HG02973 (cell line): Measurements from ENCODE around the gene TRIM72.
A peak's percentile ranks its signal among the peaks of the same experiment; 100 is the strongest.
"Not testable (repeated sequence)": the region's sequence is repeated elsewhere in the genome, so short reads cannot be mapped to it uniquely, and the experiment has no call there.

Experiments used
- ATAC-seq: cut with Tn5 transposase; IDR thresholded peaks from one replicate; pipeline ENCODE4 v1.9.1; 2021; ENCODE audit warnings: moderate library complexity; ENCODE audit not compliant: unreplicated experiment

Gene TRIM72, protein sequence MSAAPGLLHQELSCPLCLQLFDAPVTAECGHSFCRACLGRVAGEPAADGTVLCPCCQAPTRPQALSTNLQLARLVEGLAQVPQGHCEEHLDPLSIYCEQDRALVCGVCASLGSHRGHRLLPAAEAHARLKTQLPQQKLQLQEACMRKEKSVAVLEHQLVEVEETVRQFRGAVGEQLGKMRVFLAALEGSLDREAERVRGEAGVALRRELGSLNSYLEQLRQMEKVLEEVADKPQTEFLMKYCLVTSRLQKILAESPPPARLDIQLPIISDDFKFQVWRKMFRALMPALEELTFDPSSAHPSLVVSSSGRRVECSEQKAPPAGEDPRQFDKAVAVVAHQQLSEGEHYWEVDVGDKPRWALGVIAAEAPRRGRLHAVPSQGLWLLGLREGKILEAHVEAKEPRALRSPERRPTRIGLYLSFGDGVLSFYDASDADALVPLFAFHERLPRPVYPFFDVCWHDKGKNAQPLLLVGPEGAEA

DNA sequence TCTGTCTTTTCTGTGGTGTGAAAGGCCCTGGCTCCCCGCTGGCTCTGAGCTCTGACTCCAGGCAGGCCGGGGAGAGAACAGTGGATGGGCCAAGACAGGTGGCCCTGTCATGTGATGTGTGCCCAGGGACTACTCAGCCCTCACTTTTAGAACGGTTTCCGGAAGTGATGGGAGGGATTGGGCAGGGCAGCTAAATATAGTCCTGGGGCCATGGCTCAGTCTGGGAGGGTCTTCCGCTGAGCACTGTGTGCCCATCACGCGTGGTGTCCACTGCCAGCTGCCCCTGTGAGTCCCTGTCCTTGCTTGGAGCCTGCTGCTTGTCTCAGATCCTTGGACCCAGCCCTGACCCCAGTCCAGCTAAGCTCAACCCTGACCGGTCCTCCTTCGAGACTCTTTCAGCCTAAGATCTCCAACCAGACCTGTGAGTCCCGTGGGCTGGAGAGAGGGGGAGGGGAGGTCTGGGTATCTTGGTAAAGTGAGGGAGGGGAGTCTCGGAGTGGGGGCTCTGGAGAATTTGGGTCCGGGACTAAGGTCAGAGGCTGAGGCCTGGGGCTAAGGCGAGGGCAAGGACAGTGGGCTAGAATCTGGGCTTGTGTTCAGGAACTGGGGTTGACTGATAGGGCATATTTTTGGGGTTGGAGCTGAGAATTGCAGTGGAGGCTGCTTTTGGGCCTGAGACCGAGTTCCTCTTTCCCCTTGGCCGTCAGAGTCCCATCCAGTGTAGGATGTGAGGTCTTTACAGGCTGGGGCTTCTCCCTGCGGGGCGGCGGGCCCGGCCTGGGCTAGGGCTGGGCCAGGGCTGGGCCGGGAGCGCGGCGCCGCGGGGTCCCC lies at the start of gene TRIM72:
Gene TRIM72 (plus strand): TSS at position 243 of the 831 bp plus-strand sequence. CDS start 620 bp downstream, outside the sequence.
- no peak for ATAC-seq

DNA sequence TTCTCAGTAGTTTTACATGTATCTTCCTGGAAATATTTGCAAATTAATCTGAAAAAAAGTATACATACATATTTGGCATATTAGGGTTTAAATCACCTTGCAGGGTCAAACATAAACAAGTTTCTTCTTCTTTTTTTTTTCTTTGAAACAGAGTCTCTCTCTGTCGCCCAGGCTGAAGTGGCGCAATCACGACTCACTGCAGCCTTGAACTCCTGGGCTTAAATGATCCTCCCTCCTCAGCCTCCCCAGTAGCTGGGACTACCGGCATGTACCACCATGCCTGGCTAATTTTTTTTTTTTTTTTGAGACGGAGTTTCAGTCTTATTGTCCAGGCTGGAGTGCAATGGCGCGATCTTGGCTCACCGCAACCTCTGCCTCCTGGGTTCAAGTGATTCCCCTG lies 46.6 kb upstream of the TRIM72 start:
- ATAC-seq: no peak

GRCh38 chr16:31168848-31169247 lies 45.1 kb upstream of the TRIM72 start:
- ATAC-seq: no peak

GRCh38 chr16:31170048-31170447 lies 43.9 kb upstream of the TRIM72 start:
- not testable (repeated sequence) for ATAC-seq

DNA sequence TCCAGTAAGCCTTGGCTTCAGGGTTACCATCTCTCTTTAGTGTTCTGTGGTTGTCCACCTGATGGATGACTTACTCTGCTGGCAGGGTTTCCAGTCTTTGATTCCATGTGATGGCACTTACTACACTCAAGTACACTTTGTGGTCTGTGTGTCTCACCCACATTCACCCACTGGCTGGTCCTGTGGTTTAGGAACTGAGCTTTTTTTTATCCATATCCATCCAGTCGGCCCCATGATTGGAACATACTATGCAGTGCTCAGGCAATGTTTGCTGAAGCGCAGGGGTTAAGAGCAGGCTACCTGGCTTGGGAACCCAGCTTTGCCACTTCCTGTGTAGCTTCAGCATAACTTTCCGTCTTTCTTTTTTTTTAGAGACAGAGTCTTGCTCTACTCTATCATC lies 36.8 kb upstream of the TRIM72 start:
- no peak for ATAC-seq

DNA sequence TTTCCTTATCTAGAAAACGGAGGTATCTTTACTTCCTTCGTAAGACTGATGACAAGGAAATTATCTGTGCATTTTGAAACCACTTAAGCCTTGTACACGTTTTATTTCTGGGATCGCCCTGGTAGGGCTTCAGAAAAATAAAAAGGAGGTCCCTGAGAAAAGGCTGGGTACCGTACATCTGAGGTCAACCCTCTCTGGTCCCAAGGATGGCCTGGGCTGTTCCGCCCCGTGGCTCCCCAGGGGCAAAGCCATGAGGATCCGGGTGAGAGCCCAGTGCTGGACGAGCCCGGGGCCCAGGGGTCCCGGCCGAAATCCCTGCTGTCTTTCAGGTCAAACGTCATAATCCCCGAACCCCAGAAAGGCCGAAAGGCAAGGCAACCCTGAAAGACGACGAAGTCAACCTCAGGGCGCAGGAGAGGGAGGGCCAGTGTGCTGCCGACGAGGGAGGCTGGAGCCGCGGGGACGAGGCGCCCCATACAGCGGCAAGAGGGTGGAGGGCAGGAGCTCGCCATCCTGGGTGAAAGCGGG lies 34.6 kb upstream of the TRIM72 start:
- ATAC-seq: peak; percentile 4

GRCh38 chr16:31179747-31180459 lies 34.0 kb upstream of the TRIM72 start, which contains the start of gene FUS:
Gene FUS (plus strand): TSS chr16:31180139. CDS start chr16:31180215, 76 bp downstream.
- peak; percentile 47 for ATAC-seq

- no peak for ATAC-seq
Observed at GRCh38 chr16:31181102-31181830, 32.7 kb upstream of the TRIM72 start.

DNA sequence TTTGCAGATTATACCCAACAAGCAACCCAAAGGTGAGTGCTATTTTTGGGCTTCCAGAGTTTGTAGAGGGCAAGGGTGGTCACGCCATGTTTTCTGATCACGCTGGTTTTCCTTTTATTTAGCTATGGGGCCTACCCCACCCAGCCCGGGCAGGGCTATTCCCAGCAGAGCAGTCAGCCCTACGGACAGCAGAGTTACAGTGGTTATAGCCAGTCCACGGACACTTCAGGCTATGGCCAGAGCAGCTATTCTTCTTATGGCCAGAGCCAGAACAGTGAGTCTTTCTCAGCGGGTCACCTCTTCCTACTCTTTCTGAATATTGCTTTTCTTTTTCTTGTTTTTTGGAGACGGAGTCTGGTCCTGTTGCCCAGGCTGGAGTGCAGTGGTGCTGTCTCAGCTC lies 31.5 kb upstream of the TRIM72 start:
- no peak for ATAC-seq

DNA sequence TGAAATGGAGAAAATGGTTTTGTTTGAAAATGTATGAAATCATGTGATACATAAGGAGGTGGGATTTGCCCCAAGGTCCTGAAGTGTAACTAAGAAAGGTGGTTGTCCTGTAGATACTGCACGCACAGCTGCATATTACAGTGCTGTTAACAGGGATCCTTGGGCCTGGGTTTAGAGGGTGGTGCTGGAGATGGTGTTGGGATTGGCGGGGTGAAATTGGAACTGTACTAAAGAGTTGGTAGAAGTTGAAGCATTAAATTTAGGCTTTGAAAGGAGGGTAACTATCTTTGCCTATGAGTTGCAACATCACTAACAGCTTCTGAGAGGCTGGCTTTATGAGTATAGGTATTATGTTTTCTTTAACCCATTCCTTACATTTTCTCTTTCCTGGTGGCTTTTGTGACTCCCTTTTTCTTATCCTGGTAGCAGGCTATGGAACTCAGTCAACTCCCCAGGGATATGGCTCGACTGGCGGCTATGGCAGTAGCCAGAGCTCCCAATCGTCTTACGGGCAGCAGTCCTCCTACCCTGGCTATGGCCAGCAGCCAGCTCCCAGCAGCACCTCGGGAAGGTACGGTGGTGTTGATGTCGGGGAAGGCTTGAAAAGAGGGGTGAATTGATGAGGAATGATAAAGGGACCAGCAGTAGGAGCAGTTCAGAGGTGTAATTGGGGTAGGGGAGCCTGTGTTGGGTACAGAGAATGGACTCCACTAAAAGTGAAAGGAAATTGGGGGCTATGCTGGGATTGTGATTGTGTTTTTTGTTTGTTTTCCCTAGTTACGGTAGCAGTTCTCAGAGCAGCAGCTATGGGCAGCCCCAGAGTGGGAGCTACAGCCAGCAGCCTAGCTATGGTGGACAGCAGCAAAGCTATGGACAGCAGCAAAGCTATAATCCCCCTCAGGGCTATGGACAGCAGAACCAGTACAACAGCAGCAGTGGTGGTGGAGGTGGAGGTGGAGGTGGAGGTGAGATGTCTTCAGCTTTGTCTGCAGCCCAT lies 30.2 kb upstream of the TRIM72 start:
- no peak for ATAC-seq

- ATAC-seq: no peak
Observed at GRCh38 chr16:31184888-31185287, 29.0 kb upstream of the TRIM72 start.

GRCh38 chr16:31185339-31185738 lies 28.6 kb upstream of the TRIM72 start:
- no peak for ATAC-seq

GRCh38 chr16:31186176-31186575 lies 27.7 kb upstream of the TRIM72 start:
- ATAC-seq: no peak

GRCh38 chr16:31186930-31187807 lies 26.8 kb upstream of the TRIM72 start:
- no peak for ATAC-seq

- no peak for ATAC-seq
Observed at GRCh38 chr16:31187808-31188189, 26.1 kb upstream of the TRIM72 start.

GRCh38 chr16:31188450-31189411 lies 25.2 kb upstream of the TRIM72 start:
- no peak for ATAC-seq

GRCh38 chr16:31189412-31189778 lies 24.5 kb upstream of the TRIM72 start:
- ATAC-seq: no peak
